ENCODE results near the gene TMEM63A.
A peak's percentile ranks its signal among the peaks of the same experiment; 100 is the strongest.

TMEM63A gene

GRCh38 chr1:225903623-225904022 is 21.4 kb upstream of the TMEM63A start:
- H3K4me3 ChIP-seq (ENCODE audit: insufficient read depth, low read length, poor library complexity, severe bottlenecking) = no peak overlapping the region
- no peaks in the 10 kb centered on the region for H3K27me3 ChIP-seq (ENCODE audit: low read length)
- H3K9me3 ChIP-seq (ENCODE audit: insufficient read depth, low read length) = no peaks in the 10 kb centered on the region
- H3F3A ChIP-seq (ENCODE audit: insufficient read depth) = 0 out of 2 replicates have a peak, but pooled peaks cover 3% of the 10 kb centered on the region
- H4K20me1 ChIP-seq (ENCODE audit: low read depth, low read length) = no peaks in the 10 kb centered on the region
- TF ChIP-seq EZH2phosphoT487 (conservative IDR thresholded peaks at IDR 0.05; ENCODE audit: low read length) (no peak), CTCF (IDR thresholded peaks at IDR 0.05; ENCODE audit: insufficient read depth, low read length, poor library complexity, severe bottlenecking) (no peak)
- H3K9ac ChIP-seq (ENCODE audit: low read length) = no peak overlapping the region
- no peaks in the 10 kb centered on the region for H3K9me2 ChIP-seq (replicated peaks; ENCODE audit: insufficient read depth, low read length)
- no peaks in the 10 kb centered on the region for H3K36me3 ChIP-seq (ENCODE audit: low read length)
- no peaks in the 10 kb centered on the region for H3K79me2 ChIP-seq (ENCODE audit: insufficient read depth, low read length)
- H3K4me2 ChIP-seq (ENCODE audit: low read depth, low read length, poor library complexity, severe bottlenecking) = no peak overlapping the region
- no peak overlapping the region for H3K27ac ChIP-seq (ENCODE audit: low read depth, low read length)
- H2AFZ ChIP-seq (ENCODE audit: low read depth, low read length, severe bottlenecking) = no peak overlapping the region

DNA sequence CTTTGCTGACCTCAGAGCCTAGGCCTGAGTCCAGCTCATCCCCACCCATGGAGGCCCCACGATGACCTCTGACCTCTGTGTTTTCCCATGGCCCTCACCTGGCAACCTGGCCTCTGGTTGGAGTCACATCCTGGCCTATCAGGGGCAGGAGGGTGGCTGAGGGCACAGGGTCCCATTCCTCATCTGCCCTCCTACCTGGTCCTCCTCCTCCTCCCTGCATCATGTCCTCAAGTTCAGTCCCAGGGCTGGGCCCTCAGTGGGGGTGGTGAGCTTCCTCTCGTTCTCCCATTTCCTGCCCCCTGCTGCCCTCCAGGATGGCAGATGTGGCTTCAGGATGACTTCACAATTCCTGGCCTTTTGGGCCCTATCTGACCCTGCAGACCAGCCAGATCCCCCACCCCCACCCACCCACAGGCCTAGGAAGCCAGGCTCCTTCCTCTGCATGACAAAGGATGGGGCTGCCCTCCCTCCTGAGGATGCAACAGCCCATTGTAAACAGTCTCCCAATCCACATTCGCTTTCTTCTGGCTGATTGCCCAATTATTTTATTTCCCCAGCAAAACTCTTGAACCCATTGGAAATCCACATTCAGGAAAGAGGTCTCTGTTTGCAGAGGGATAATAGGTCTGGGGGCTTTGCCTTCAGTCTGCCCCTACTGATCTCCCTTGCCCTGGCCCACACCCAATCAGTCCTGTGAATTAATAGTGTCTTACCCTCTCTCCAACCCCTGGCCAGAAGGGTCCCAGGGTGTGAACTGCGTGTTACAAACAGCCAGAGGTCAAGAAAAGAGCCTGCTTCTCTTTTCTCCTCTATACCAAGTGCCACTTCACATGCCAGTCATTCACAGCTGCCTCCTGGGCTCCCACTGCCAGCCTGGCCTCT is 17.1 kb upstream of the TMEM63A start:
- H3F3A ChIP-seq (ENCODE audit: insufficient read depth) = peaks cover 13% of the 10 kb centered on the region; the same call in 1 of the 2 replicates
- no peak overlapping the region for H3K27ac ChIP-seq (ENCODE audit: low read depth, low read length)
- H3K4me2 ChIP-seq (ENCODE audit: low read depth, low read length, poor library complexity, severe bottlenecking) = no peak overlapping the region
- no peak for TF ChIP-seq EZH2phosphoT487 (conservative IDR thresholded peaks at IDR 0.05; ENCODE audit: low read length)
- TF ChIP-seq CTCF (IDR thresholded peaks at IDR 0.05; ENCODE audit: insufficient read depth, low read length, poor library complexity, severe bottlenecking) = no peak
- no peaks in the 10 kb centered on the region for H3K9me2 ChIP-seq (replicated peaks; ENCODE audit: insufficient read depth, low read length)
- no peaks in the 10 kb centered on the region for H3K9me3 ChIP-seq (ENCODE audit: insufficient read depth, low read length)
- no peak overlapping the region for H3K9ac ChIP-seq (ENCODE audit: low read length)
- H2AFZ ChIP-seq (ENCODE audit: low read depth, low read length, severe bottlenecking) = no peak overlapping the region
- no peaks in the 10 kb centered on the region for H3K36me3 ChIP-seq (ENCODE audit: low read length)
- no peaks in the 10 kb centered on the region for H4K20me1 ChIP-seq (ENCODE audit: low read depth, low read length)
- no peaks in the 10 kb centered on the region for H3K27me3 ChIP-seq (ENCODE audit: low read length)
- no peaks in the 10 kb centered on the region for H3K79me2 ChIP-seq (ENCODE audit: insufficient read depth, low read length)
- H3K4me3 ChIP-seq (ENCODE audit: insufficient read depth, low read length, poor library complexity, severe bottlenecking) = no peak overlapping the region

DNA sequence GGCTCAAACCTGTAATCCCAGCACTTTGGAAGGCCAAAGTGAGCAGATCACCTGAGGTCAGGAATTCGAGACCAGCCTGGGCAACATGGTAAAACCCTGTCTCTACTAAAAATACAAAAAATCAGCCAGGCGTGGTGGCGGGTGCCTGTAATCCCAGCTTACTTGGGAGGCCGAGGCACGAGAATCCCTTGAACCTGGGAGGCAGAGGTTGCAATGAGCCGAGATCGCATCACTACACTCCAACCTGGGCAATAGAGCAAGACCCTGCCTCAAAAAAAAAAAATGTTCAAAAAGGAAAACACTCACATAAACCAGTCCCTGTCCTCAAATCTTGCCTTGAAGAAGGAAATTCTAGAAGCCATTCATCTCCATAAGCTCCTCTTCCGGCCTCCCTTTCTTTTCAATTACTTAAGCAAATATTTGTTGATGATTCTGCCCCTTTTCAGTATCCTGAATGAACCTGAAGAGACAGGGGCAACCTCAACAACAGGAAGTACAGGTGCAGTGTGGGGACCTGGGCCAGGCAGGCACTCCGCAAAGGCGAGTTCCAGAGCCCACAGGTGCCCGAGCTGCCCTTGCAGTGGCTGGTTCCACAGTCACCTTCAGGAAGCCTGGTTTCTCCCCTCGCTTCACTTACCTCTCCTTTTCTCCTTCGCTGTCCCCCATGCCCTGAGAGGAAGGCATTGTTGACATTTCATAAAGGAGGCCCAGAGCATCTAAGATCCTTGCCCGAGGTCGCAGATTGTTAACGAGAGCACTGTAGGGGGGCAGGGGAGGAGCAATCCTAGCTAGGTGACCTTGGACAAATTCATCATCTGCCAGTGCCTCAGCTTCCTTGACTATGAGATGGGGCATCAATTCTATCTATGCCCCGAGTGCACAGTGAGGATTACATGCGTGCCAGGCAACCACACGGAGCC is 15.7 kb upstream of the TMEM63A start:
- H3F3A ChIP-seq (ENCODE audit: insufficient read depth) = peaks cover 13% of the 10 kb centered on the region; the same call in 1 of the 2 replicates
- H4K20me1 ChIP-seq (ENCODE audit: low read depth, low read length) = no peaks in the 10 kb centered on the region
- H3K9me3 ChIP-seq (ENCODE audit: insufficient read depth, low read length) = no peaks in the 10 kb centered on the region
- no peaks in the 10 kb centered on the region for H3K79me2 ChIP-seq (ENCODE audit: insufficient read depth, low read length)
- H3K9me2 ChIP-seq (replicated peaks; ENCODE audit: insufficient read depth, low read length) = no peaks in the 10 kb centered on the region
- TF ChIP-seq EZH2phosphoT487 (conservative IDR thresholded peaks at IDR 0.05; ENCODE audit: low read length) (no peak), CTCF (IDR thresholded peaks at IDR 0.05; ENCODE audit: insufficient read depth, low read length, poor library complexity, severe bottlenecking) (no peak)
- peak overlapping the region; percentile 62 for H2AFZ ChIP-seq (ENCODE audit: low read depth, low read length, severe bottlenecking)
- no peaks in the 10 kb centered on the region for H3K27me3 ChIP-seq (ENCODE audit: low read length)
- H3K27ac ChIP-seq (ENCODE audit: low read depth, low read length) = peak overlapping the region; percentile 71
- peak overlapping the region; percentile 47 for H3K4me2 ChIP-seq (ENCODE audit: low read depth, low read length, poor library complexity, severe bottlenecking)
- no peaks in the 10 kb centered on the region for H3K36me3 ChIP-seq (ENCODE audit: low read length)
- H3K9ac ChIP-seq (ENCODE audit: low read length) = peak overlapping the region; percentile 15; the same call in 1 of the 2 replicates
- no peak overlapping the region for H3K4me3 ChIP-seq (ENCODE audit: insufficient read depth, low read length, poor library complexity, severe bottlenecking)

All from SU-DHL-6 (cell line).